HUES6 (cell line): Measurements from ENCODE around the gene WWC2.
"Not testable (repeated sequence)": the region's sequence is repeated elsewhere in the genome, so short reads cannot be mapped to it uniquely, and the experiment has no call there.

Experiments used
- H3K27ac ChIP-seq: 2 replicates; pipeline ENCODE4 v1.7.0; 2013; ENCODE audit warnings: low read depth, mild to moderate bottlenecking, low read length, inconsistent platforms
- H3K27me3 ChIP-seq: 2 replicates; pipeline ENCODE4 v1.6.1; 2013; ENCODE audit warnings: low read length; ENCODE audit not compliant: control insufficient read depth, insufficient read depth
- H3K36me3 ChIP-seq: 2 replicates; pipeline ENCODE4 v1.6.1; 2013; ENCODE audit warnings: low read length; ENCODE audit not compliant: control insufficient read depth, insufficient read depth
- H3K4me1 ChIP-seq: 2 replicates; pipeline ENCODE4 v1.6.1; 2013; ENCODE audit warnings: low read length; ENCODE audit not compliant: control insufficient read depth, insufficient read depth
- H3K4me3 ChIP-seq: 2 replicates; pipeline ENCODE4 v1.5.1; 2013; ENCODE audit warnings: low read depth, low read length
- H3K9ac ChIP-seq: one replicate; pipeline ENCODE4 v1.6.1; 2013; ENCODE audit warnings: mild to moderate bottlenecking, low read length
- H3K9me3 ChIP-seq: 2 replicates; pipeline ENCODE4 v1.6.1; 2013; ENCODE audit warnings: low read depth, low read length; ENCODE audit not compliant: control insufficient read depth, insufficient read depth

The WWC2 gene

DNA sequence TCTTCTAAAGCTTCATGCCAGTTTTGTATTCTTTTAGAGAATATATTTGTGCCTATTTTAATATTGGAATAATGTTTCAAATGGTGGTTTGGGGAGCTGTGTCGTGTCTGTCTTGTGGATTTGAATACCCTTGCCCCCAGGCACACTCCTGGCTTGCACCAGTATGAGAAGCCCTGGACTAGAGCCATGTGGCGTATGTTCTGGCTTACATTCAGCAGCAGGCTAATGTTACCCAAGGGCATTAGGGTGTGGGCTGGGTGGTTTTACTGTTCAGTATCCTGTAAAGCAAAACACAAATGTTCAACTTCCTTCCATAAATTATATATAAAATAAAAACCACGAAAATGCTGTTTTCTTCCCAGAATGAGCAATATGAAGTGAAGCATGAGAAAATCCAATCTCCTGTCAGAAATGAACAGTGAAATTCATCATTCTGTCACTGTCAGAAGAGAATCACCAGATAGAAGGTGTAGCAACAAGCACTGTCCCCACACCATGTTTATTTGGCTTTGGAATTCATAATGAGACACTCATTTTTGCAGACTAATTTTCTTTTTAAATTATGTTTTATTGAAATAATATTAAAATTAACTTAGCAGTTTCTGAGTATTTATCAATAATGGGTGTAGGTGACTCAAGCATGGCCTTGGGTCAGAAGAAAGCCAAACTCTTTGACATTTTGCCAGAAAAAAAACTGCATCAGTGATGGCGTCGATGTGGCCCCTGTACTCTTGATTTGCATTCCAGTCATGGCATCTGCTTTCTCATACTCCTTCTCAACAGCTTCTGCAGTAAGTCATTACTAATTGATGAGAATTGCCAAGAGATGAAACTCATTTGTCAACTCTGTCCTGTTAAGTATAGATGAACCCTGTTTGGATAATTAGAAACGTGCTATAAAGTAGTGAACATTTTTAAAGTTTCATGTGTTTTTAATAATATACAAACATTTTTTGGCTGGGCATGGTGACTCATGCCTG, 43.8 kb downstream of the WWC2 start:
- H3K9ac ChIP-seq: no peak overlapping the region
- H3K27me3 ChIP-seq: no peaks in the 10 kb centered on the region
- no peak overlapping the region for H3K27ac ChIP-seq
- H3K36me3 ChIP-seq: no peaks in the 10 kb centered on the region
- peaks cover 57% of the 10 kb centered on the region for H3K4me1 ChIP-seq
- no peak overlapping the region for H3K4me3 ChIP-seq
- H3K9me3 ChIP-seq: no peaks in the 10 kb centered on the region

DNA sequence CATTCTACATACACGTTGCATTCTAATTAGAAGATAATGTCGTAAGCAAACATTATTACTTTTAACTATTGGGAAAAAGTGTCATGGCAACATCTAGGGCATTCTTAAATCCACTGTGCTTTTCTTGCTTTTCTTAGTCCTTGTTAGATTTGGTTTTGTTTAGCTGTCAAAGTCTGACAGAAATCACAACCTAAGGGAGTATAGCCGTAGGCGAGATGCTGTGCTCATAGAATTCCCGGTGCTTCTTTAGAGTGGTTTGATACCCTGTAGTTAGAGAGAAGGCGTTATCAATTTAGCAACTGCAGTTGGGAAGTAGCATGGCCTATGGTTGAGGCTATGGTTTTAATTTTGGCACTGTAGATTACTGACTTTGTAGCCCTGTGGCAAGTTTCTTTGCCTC, 45.7 kb downstream of the WWC2 start:
- Histone ChIP-seq H3K27me3 (no peaks in the 10 kb centered on the region), H3K36me3 (no peaks in the 10 kb centered on the region), H3K4me3 (no peak overlapping the region), H3K9me3 (no peaks in the 10 kb centered on the region), H3K4me1 (peaks cover 41% of the 10 kb centered on the region), H3K27ac (no peak overlapping the region), H3K9ac (no peak overlapping the region)

DNA sequence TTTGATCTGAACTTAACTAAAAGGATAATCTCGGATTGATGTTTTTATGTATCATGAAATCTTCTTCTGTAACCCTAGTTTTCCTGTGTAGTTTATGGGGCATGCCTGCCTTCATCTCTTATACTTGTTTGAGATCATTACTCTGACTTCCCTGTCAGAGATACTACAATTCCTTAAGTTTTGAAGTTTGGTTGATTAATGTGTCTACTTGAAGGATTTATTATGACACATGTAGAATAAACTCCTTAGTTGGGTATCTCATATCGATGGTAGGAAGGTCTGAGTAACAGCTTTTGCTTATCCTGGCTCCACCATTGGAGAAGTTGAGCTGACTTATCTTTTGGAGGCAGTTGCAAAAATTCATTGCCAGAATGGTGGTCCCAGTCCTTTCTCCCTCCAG, 46.7 kb downstream of the WWC2 start:
- Histone ChIP-seq H3K4me1 (peaks cover 34% of the 10 kb centered on the region), H3K9me3 (no peaks in the 10 kb centered on the region), H3K4me3 (no peak overlapping the region), H3K27me3 (no peaks in the 10 kb centered on the region), H3K9ac (no peak overlapping the region), H3K36me3 (no peaks in the 10 kb centered on the region), H3K27ac (no peak overlapping the region; the same call in 1 of the 2 replicates)

DNA sequence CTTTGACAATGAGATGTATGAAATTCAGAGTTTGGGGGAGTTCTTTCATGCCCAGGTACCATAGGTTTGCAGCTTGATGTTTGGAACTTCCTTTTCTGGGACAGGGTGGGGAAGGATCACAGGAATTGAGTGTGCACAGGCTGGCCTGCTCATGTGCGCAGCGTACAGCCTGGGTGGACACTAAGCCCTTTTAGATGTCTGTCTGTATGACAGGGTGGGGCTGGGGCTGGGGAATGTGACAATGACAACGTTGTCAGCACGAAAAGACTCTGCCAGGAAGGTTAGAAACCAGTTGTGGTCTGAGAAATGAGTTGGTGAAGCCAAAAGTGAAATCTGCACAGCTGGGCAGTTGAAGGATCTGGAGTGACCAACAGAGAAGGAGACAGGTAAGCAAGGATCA, 47.4 kb downstream of the WWC2 start:
- Histone ChIP-seq H3K4me1 (peaks cover 28% of the 10 kb centered on the region), H3K9me3 (no peaks in the 10 kb centered on the region), H3K27ac (no peak overlapping the region; the same call in 1 of the 2 replicates), H3K4me3 (no peak overlapping the region), H3K36me3 (no peaks in the 10 kb centered on the region), H3K27me3 (no peaks in the 10 kb centered on the region), H3K9ac (no peak overlapping the region)

DNA sequence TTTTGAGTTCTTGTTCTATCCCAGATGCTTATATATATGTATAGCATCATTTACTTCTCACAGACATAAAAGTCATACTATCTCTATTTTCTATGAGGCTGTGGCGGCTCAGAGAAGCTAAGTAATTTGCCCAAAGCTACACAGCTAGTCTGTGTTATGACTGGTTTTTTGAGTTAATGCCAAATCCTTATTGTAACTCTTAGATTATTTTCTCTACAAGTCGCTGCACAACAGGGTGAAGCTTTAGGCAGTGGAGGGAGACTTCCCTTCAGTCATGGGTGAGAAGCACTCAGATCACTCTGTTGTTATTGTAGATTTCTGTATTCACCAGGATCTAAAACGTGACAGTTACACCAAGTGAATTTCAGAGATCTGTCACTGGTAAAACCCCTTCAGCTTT, 48.1 kb downstream of the WWC2 start:
- H3K27me3 ChIP-seq: no peaks in the 10 kb centered on the region
- H3K4me1 ChIP-seq: peaks cover 23% of the 10 kb centered on the region
- no peak overlapping the region for H3K27ac ChIP-seq
- no peaks in the 10 kb centered on the region for H3K36me3 ChIP-seq
- H3K9me3 ChIP-seq: no peaks in the 10 kb centered on the region
- no peak overlapping the region for H3K9ac ChIP-seq
- no peak overlapping the region for H3K4me3 ChIP-seq

DNA sequence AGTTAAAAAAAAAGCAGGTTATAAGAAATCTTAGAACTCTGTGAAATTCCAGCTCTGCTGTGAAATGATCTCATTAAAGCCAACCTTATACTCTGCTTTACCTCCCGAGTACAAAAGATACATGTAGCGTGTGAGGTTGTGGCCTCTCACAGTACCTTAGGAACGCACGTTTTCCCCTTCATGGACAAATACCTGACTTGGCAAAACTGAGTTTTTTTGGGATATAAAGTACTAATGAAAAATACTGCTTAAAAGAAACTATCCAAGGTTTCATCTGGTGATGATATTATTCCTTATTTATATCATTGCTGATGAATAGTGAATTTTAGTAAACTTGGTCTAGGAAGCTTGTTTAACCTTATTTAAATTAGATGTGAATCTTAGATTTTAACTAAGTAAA, 48.9 kb downstream of the WWC2 start:
- Histone ChIP-seq H3K4me1 (peaks cover 20% of the 10 kb centered on the region), H3K27ac (no peak overlapping the region), H3K9me3 (no peaks in the 10 kb centered on the region), H3K36me3 (no peaks in the 10 kb centered on the region), H3K9ac (no peak overlapping the region), H3K27me3 (no peaks in the 10 kb centered on the region), H3K4me3 (no peak overlapping the region)

DNA sequence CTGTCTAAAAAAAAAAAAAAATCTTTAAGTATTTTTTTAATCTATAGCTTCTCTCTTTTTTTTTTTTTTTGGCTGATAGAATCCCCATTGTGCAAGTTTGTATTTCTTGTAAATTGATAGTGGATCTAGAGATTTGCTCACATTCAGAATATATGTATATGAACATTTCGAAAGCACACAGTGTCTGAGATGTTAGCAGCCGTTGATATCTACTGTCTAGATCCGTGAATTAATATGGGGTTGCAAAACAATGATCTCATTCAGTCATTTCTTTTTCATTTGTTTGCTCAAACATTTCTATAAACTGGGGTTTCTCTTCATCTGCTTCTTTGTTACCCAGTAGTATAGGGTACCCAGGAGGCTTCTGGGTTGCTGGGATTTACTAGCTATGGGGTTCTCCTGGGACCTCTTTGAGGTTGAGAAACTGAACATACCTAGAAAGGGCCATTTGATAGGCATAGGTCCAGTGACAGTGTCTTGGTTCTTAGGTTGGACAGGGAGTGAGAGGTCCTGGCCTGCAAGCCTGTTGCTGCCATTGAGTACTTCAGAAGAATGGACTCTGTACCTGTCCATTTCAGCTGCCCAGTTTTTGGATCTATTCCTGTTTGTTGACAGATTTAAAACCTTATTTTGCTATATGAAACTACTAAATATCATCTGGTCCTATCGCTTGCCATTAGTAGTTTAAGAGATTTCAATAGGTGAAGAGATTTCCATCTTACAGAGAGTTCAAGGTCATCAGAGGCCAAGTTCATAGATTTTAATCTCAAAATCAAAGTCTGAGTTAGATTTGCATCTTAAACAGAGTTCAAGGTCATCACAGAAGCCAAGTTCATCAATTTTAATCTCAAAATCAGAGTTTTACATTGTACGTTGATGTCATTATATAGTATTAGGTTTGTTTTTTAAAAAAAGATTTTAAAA, 50.8 kb downstream of the WWC2 start:
- Histone ChIP-seq H3K4me1 (peaks cover 26% of the 10 kb centered on the region), H3K4me3 (no peak overlapping the region), H3K27me3 (no peaks in the 10 kb centered on the region), H3K9me3 (no peaks in the 10 kb centered on the region), H3K27ac (no peak overlapping the region), H3K9ac (no peak overlapping the region), H3K36me3 (no peaks in the 10 kb centered on the region)

DNA sequence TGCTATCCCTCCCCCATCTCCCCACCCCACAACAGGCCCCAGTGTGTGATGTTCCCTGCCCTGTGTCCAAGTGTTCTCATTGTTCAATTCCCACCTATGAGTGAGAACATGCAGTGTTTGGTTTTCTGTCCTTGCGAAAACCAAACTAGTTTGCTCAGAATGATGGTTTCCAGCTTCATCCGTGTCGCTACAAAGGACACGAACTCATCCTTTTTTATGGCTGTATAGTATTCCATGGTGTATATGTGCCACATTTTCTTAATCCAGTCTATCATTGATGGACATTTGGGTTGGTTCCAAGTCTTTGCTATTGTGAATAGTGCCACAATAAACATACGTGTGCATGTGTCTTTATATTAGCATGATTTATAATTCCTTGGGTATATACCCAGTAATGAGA, 51.6 kb downstream of the WWC2 start:
- H3K27ac ChIP-seq, H3K27me3 ChIP-seq, H3K36me3 ChIP-seq, H3K4me3 ChIP-seq, H3K9ac ChIP-seq, H3K9me3 ChIP-seq: not testable (repeated sequence)
- peaks cover 27% of the 10 kb centered on the region for H3K4me1 ChIP-seq

DNA sequence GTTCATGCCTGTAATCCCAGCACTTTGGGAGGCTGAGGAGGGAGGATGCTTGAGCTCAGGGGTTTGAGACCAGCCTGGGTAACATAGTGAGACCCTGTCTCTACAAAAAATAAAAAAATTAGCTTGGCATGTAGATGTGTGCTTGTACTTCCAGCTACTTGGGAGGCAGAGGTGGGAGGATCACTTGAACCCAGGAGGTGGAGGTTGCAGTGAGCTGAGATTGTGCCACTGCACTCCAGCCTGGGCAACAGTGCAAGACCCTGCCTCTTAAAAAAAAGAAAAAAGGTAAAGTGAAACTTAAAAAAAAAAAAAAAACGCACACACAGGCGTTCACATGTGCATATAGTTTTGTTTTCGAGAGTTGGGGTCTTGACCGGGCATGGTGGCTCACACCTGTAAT, 53.2 kb downstream of the WWC2 start:
- H3K9ac ChIP-seq, H3K9me3 ChIP-seq, H3K36me3 ChIP-seq, H3K27me3 ChIP-seq, H3K4me3 ChIP-seq, H3K27ac ChIP-seq: not testable (repeated sequence)
- H3K4me1 ChIP-seq: peaks cover 21% of the 10 kb centered on the region

DNA sequence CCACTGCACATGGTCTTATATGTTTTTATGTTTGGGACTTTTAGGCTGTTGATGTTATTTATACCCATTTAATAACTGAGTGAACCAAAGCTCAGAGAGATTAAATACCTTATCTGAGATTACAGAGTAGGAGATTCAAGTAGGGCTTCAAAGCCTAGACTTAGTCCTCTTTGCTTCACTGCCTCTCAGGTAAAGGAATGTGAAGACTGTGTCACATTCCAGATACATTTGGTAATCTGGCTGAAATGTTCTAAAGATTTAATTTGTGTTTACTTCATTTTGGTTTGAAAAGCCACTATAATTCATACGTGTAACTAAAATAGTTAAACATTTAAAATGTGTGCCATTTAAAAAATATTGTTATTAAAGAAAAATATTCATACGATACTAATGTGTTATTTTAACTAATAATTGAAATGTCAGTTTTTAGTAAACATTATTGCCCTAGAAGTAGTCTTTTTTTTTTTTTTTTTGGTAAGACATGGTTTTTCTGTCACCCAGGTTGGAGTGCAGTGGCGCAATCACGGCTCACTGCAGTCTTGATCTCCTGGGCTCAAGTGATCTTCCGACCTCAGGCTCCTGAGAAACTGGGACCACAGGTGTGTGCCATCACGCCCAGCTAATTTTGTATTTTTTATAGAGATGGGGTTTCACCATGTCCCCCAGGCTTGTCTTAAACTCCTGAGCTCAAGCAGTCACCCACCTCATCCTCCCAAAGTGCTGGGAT, 54.3 kb downstream of the WWC2 start:
- Histone ChIP-seq H3K27me3 (no peaks in the 10 kb centered on the region), H3K9ac (no peak overlapping the region), H3K9me3 (no peaks in the 10 kb centered on the region), H3K4me3 (no peak overlapping the region), H3K36me3 (no peaks in the 10 kb centered on the region), H3K27ac (no peak overlapping the region; the same call in 1 of the 2 replicates), H3K4me1 (peaks cover 21% of the 10 kb centered on the region)
